ENCODE data around the gene SNAPC2. TPM values are rescaled to one million over a fixed set of nuclear protein-coding genes. Genes with fewer than 3 reads are reported as not detected.
"Not testable (repeated sequence)": the region's sequence is repeated elsewhere in the genome, so short reads cannot be mapped to it uniquely, and the experiment has no call there.

The SNAPC2 gene
- total RNA-seq, 1 donor from 2014 or later = 20.8 TPM

DNA sequence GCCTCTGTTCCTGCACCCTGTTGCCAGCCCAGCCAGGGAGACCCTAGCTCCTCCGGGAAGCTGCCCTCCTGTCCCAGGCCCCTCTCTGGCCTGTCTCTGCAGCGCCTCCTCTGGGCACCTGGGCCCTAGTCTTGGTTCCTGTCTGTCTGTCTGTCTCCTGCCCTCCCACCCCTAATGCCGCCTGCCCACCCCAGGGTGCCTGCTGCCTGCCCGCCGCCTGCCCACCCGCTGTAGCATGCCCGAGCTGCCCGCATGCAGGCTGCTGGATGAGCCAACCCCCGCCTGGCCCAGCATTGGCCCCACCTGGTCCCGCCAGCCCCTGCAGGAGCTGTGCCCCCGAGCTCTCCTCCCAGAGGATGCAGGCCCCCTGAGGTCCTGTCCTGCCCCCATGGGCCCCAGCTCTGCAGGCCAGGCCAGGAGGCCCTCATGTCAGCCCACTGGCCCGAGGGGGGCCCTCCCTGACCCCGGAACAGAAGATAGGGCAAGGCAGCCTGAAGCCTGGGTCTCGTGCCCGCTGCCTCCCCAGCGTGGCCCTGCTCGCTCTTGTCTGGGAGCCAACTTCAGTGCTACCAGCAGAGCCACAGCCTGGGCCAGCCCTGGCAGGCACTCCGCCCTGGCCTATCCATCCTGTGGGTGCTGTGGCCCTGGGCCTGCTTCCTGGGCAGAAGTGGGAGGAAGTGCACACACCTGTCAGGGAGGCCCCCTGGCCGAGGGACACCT lies 11.2 kb upstream of the SNAPC2 start:
- no peak for DNase-seq (ENCODE audit: low read depth, low spot score)

DNA sequence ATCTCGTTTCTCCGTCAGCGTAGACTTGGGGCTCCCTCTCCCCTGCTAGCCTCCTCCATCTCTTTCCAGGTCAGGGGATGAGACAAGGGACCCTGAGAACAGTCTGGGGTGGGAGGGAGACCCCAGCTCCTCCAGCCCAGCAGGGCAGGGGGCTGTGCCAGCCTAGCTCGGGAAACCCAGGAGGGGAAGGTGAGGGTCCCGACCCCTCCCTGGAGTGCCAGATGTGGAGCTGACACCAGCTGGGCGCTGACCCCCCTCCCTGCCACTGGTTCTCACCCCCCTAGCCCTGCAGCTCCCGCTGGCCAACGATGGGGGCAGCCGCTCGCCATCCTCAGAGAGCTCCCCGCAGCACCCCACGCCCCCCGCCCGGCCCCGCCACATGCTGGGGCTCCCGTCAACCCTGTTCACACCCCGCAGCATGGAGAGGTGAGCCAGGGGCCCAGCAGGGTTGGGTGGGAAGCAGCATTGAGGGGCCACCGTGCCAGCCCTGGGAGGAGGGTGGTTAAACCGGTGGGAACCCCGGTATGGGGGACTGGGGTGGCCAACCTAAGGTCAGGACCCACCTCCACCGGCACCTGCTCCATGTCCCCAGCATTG lies 10.6 kb upstream of the SNAPC2 start:
- no peak for DNase-seq (ENCODE audit: low read depth, low spot score)

DNA sequence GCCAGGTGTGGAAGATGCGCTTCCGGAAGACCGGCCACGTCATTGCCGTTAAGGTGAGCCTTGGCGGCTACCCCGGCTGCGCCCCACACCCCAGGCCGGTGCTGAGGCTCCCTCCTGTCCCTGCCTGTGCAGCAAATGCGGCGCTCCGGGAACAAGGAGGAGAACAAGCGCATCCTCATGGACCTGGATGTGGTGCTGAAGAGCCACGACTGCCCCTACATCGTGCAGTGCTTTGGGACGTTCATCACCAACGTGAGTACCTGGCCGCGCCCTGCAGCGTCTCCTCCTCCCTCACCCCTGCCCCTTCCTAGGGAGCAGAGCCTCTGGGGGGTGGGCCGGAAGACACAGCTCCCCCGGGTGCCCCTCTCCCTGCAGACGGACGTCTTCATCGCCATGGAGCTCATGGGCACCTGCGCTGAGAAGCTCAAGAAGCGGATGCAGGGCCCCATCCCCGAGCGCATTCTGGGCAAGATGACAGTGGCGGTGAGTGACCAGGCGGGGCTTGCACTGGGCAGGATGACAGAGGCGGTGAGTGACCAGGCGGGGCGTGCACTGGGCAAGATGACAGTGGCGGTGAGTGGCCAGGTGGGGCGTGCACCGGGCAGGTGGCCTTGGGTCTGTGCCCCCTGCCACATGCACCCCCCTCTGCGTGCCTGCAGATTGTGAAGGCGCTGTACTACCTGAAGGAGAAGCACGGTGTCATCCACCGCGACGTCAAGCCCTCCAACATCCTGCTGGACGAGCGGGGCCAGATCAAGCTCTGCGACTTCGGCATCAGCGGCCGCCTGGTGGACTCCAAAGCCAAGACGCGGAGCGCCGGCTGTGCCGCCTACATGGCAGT lies 9.6 kb upstream of the SNAPC2 start:
- no peak for DNase-seq (ENCODE audit: low read depth, low spot score)

DNA sequence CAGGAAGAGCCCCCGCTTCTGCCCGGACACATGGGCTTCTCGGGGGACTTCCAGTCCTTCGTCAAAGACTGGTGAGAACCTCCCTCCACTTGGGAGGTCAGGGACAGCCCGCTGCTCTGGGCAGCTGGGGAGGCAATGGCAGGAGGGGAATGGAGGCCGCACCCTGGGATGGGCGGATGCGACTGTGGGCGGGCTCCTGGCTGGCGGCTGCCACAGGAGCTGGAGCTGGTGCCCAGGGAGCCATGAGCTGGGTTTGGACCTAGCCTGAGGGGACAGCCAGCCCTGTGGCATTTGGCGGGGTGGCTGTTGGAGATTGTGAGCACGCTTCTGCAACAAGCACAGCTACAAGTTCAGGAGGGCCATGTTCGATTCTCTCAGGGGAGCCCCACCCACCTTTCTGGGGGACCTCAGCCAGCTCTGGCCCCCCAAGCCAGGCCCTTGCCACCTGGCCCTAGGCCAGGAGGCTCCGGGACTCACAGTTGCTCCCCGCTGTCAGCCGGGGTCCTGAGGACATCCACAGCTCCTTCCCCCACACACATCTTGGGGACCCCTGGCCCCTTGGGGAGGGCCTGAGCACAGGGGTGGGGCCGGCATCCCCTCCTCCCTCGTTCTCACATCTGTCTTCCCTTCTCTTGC lies 8.5 kb upstream of the SNAPC2 start:
- no peak for DNase-seq (ENCODE audit: low read depth, low spot score)

DNA sequence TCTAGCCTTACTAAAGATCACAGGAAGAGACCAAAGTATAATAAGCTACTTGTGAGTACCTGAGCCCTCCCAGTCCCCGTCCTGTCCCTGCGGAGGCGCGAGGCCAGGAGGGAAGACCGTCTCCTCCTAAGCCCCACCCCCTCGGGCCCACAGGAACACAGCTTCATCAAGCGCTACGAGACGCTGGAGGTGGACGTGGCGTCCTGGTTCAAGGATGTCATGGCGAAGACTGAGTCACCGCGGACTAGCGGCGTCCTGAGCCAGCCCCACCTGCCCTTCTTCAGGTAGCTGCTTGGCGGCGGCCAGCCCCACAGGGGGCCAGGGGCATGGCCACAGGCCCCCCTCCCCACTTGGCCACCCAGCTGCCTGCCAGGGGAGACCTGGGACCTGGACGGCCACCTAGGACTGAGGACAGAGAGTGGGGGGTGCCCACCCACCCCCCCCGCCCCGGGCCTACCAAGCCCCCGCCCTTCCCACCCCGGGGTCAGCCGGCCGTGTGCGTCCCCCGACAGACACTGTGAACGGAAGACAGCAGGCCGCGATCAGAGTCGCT lies 7.9 kb upstream of the SNAPC2 start:
- no peak for DNase-seq (ENCODE audit: low read depth, low spot score)

- DNase-seq (ENCODE audit: low read depth, low spot score) = no peak
Measured at GRCh38 chr19:7912697-7913564, 7.2 kb upstream of the SNAPC2 start.

DNA sequence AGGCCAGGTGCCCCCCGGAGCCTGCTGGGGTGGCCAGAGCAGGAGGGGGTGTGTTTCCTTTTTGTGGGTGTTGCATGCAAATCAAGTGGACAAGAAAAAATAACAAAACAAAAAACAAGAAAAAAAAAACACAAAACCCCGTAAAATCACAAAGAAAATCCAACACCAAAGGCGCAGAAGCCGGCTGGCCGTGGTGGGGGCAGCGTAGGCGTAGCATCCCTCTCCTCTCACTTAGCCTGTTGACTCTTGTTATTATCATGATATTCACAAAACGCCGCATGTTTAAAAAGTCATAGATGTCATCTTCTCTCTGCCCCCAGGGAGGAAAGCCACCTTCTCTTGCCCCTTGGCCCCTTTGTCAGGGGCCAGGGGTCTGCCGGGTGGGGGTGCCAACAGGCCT lies 6.5 kb upstream of the SNAPC2 start:
- DNase-seq (ENCODE audit: low read depth, low spot score) = no peak

GRCh38 chr19:7914099-7914498 lies 6.0 kb upstream of the SNAPC2 start:
- no peak for DNase-seq (ENCODE audit: low read depth, low spot score)

- no peak for DNase-seq (ENCODE audit: low read depth, low spot score)
Measured at GRCh38 chr19:7914598-7915045, 5.5 kb upstream of the SNAPC2 start, which contains the start of gene TGFBR3L. TSS of gene TGFBR3L (plus strand) at chr19:7914830.

DNA sequence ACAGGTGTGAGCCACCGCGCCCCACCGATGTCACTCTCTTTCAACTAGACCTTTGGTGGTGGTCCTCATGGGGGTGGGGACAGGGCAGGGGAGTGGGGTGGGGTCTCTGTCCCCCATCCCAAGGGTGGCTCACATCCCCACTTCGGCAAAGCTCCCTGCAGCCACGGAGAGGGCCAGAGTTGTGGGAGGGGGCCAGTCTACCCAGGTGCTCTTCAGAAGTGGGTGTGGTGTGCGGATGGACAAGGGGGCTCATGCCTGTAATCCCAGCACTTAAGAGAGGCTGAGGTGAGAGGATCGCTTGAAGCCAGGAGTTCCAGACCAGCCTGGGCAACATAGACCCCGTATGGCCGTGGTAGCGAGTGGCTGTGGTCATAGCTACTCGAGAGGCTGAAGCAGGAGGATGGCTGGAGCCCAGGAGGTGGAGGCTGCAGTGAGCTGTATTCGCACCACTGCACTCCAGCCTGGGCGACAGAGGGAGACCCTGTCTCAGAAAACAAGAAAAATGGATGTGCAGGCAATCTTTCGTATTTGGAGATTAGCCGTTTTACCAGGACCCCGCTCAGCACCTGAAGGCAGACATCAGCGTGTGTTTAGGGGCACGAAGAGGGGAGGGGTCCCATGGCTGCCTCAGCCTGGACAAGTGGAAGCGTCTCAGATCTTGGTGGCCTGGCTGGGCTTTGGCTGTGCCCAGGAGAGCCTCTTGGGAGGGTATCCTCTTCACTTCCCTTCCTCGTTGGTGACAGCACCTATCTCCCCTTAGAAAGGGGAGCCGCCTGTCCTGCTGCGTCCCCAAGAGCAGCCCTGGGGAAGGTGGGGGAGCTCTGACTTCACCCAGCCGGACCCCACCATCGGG lies 4.7 kb upstream of the SNAPC2 start:
- no peak for DNase-seq (ENCODE audit: low read depth, low spot score)

GRCh38 chr19:7916103-7916954 lies 3.8 kb upstream of the SNAPC2 start:
- no peak for DNase-seq (ENCODE audit: low read depth, low spot score)

- no peak for DNase-seq (ENCODE audit: low read depth, low spot score)
Measured at GRCh38 chr19:7916955-7917266, 3.2 kb upstream of the SNAPC2 start.

DNA sequence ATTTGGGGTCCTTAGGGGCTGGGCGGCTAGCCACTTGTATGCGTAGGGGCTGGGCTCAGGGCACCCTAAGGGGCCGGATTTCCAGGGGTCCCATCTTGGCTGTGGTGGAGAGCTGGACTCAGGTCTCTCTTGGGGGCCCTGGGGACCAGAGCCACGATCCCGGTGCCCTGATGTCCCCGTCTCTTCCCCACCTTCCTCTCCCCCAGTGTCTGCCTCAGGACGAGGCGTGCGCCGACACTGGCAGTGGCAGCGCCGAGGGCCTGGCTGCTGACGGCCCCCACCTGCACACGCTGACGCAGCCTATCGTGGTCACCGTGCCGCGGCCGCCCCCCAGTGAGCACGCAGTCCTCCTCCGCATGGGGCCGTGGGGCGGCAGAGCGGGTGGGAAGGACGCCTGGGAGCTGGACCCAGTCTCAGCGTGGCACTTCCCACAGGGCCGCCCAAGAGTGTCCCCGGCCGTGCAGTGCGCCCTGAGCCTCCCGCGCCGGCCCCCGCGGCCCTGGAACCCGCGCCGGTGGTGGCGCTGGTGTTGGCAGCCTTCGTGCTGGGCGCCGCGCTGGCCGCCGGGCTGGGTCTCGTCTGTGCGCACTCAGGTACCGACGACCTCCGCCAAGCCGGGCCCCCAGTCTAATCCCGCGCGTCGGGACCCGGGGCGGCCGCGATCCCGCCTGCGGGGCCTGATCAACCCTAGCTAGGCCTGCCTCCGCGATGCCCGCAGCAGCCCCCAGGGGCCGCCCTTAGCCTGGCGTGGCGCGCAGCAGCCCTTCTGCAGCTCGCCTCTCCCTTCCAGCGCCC lies 2.7 kb upstream of the SNAPC2 start:
- DNase-seq (ENCODE audit: low read depth, low spot score) = no peak

- not testable (repeated sequence) for DNase-seq (ENCODE audit: low read depth, low spot score)
Measured at GRCh38 chr19:7918062-7918614, 2.0 kb upstream of the SNAPC2 start.

DNA sequence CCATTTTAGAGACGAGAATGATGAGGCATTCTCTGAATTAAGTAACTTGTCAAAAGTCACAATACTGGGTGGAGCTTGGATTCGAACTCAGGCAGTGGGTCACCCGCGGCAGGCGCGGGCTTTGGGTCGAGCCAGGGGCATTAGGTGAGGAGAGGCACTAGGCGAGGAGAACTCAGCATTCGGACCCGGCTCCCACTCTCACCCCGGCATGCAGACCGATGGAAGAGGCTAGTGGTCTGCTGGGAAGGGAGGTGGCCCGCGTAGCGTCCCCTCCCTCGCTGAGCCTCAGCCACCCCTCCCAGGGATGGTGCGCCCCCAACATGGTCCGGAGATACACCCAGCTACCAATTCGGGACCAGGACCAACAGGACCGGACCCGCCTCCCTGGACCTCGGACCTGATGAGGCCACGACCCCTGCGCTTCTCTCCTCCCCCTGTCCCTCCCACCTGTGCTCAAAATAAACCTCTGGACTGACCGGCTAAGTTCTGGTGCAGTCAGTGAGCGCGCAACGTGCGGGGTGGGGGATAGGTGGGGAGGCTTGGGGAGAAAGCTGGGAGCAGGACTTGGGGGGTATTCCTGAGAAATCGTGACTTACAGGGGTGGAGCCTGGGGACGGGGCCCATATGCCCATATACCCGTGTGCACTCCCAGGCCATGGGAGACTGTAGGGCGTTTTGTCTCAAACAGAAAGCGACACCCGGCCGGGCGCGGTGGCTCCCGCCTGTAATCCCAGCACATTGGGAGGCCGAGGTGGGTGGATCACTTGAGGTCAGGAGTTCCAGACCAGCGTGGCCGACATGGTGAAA lies 1.3 kb upstream of the SNAPC2 start:
- no peak for DNase-seq (ENCODE audit: low read depth, low spot score)

DNA sequence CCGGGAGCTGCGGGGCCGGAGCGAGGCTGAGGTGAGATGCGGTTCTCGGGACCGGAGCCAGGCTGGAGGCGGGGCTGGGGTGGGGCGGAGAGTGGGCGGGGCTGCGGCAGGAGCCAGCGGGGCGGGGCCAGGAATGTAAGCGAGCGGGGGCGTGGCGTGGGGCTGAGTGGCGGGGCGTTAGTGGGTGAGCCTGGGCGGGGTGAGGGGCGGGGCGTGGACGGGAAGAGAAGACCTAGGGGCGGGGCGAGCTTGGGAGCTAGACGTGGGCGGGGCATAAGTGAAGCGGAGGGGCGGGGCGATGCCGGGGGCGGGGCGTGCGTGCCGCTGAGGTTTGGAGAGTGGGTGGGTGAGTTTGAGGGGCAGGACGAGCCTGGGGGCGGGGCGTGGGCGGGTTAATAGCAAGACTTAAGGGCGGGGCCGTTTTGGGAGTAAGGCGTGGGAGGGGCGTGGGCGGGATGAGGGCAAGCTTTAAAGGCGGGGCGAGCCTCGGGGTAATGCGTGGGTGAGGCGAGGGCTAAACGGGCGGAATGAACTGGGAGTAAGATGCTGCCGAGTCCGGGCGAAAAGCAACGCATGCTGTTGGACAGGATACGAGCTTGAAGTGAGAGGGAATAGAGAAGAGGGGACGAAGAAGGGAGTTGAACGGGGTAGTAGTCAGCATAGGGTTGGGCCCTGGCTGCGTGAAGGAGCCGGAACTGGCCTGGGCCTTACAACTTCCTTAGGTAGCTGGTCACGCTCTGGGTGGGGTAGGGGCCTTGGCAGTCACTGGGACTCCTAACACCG lies 572 bp downstream of the SNAPC2 start:
- peak; percentile 91 for DNase-seq (ENCODE audit: low read depth, low spot score)

Data from pulmonary artery endothelial cell (primary cell).